ENCODE results near the gene GAGE10. TPM values are rescaled to one million over a fixed set of nuclear protein-coding genes. Genes with fewer than 3 reads are reported as not detected.

The GAGE10 gene
- total and polyA plus RNA-seq, 9 of the 15 experiments (the other 6 are each of a cell fraction or from before 2014, with no cell fraction given), result 0.80 to 3.1 (median 0.96) TPM; not detected in 4

GRCh38 chrX:49264460-49264859 is 39.0 kb upstream of the GAGE10 start, which contains the start of gene FOXP3:
FOXP3 (minus strand) TSS chrX:49264710; CDS start chrX:49258505, 6,205 bp downstream.
- CTCF ChIA-PET (ENCODE audit: low intra/inter-chr PET ratio), result no interaction called here
- no peak within 1 kb of the TSS for H3K4me3 ChIP-seq
- H3K79me2 ChIP-seq (ENCODE audit: control insufficient read depth, insufficient read depth, low read length), result no peaks in the 10 kb centered on the region
- WGBS (ENCODE audit: insufficient coverage, low coverage, missing lambda C conversion rate), result 40% methylated on average over 10 of the region's 11 CpGs
- DNase-seq (ENCODE audit: extremely low read depth in 1 of 4, low spot score in 3 of 4) (no peak), FAIRE-seq (no peak), ATAC-seq (no peak)
- H3K9me1 ChIP-seq (ENCODE audit: control insufficient read depth, insufficient read depth, low read length), result no peaks in the 10 kb centered on the region
- POLR2A ChIA-PET, result interaction anchor here (0.7 kb wide), 1 partner anchor 11 kb away, joined by 4 read pairs; no protein-coding TSS in a partner anchor
- in situ Hi-C loops (cut with MboI), result no loop called here
- H3K36me3 ChIP-seq (ENCODE audit: control insufficient read depth, insufficient read depth, low read length), result no peaks in the 10 kb centered on the region
- no peak within 1 kb of the TSS for H3K27ac ChIP-seq (ENCODE audit: extremely low read depth, low read depth, low read length)
- TF ChIP-seq ZNF41 (CRISPR knock-in tag; conservative IDR thresholded peaks at IDR 0.05) (no peak), TAF7 (tag; IDR thresholded peaks at IDR 0.05) (no peak), GABPA (tag; conservative IDR thresholded peaks at IDR 0.05; ENCODE audit: low read depth) (no peak), FOXA1 (IDR thresholded peaks at IDR 0.05; ENCODE audit: borderline replicate concordance) (no peak), NR2C1 (IDR thresholded peaks at IDR 0.05) (no peak), NR2C1 (tag; IDR thresholded peaks at IDR 0.05) (no peak)
- 0 out of 2 replicates have a peak within 1 kb of the TSS, but pooled peaks have one; percentile 7 for H2AFZ ChIP-seq (ENCODE audit: low read depth, low read length)
- H4K20me1 ChIP-seq (replicated peaks; ENCODE audit: control insufficient read depth, insufficient read depth, low read length), result no peaks in the 10 kb centered on the region
- no peaks in the 10 kb centered on the region for H3K9me3 ChIP-seq (replicated peaks; ENCODE audit: control insufficient read depth, insufficient read depth, low read depth, low read length)
- intact Hi-C loops (cut with micrococcal nuclease), result no loop called here
- H3K4me1 ChIP-seq (replicated peaks in 1 of 2; ENCODE audit: control insufficient read depth in 2 of 2, insufficient read depth in 2 of 2, low read length in 2 of 2), result peaks cover 4 to 5% of the 10 kb centered on the region in 2 experiments; a peak in 1 of 5 replicates
- no peaks in the 10 kb centered on the region for H3K27me3 ChIP-seq (ENCODE audit: control insufficient read depth in 2 of 2, insufficient read depth in 2 of 2, low read length in 2 of 2)
- BruUV-seq (replicated peaks), result no TSS peak
- H3K9ac ChIP-seq (ENCODE audit: insufficient read depth in 1 of 2, low read depth in 2 of 2, low read length in 2 of 2), result no peak within 1 kb of the TSS
- no peak within 1 kb of the TSS for H3K4me2 ChIP-seq (ENCODE audit: insufficient read depth, low read length)
